ENCODE data around the gene HOMER1. TPM values are rescaled to one million over a fixed set of nuclear protein-coding genes. Genes with fewer than 3 reads are reported as not detected.

HOMER1 gene
- total RNA-seq, 1 experiment from 2014 or later, result 26.6 TPM

DNA sequence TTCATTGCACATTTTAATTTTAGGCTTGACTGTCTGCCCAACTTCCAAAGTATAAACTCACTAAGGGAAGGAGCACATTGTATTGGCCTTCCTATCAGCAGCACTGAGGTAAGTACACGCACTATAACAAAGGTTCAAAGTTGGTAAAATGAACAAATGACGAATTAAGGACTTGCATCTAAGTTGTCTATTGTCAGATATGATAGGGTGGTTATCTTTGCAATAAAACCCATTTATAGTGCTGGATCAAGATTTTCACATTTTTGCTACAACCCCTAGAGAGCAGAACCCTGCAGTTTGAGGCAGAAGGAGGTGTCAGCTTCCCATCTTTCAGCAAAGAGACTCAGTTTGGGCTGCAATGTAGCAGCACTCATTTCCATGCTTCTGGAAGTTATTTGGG lies 5.1 kb downstream of the HOMER1 start:
- intact Hi-C loops (cut with micrococcal nuclease; ENCODE audit: unreplicated experiment), result no loop called here
- no peaks in the 10 kb centered on the region for H3K9me3 Mint-ChIP-seq (ENCODE audit: low read depth, unreplicated experiment)
- H3K27me3 Mint-ChIP-seq (ENCODE audit: unreplicated experiment), result no peaks in the 10 kb centered on the region
- H3K27ac Mint-ChIP-seq (ENCODE audit: unreplicated experiment), result no peak overlapping the region
- CTCF ChIA-PET, result interaction anchor here (0.6 to 0.9 kb wide), 2 partner anchors 10 to 583 kb away, joined by 3 read pairs; no protein-coding TSS in a partner anchor
- peaks cover 49% of the 10 kb centered on the region for H3K4me1 Mint-ChIP-seq (ENCODE audit: low read depth, unreplicated experiment)
- H3K4me3 Mint-ChIP-seq (ENCODE audit: low read depth, unreplicated experiment), result no peak overlapping the region
- BruUV-seq (replicated peaks), result no TSS peak
- peaks cover 22% of the 10 kb centered on the region for H3K36me3 Mint-ChIP-seq (ENCODE audit: insufficient read depth, unreplicated experiment)
- no peak for DNase-seq
- TF ChIP-seq, protein P1, sequence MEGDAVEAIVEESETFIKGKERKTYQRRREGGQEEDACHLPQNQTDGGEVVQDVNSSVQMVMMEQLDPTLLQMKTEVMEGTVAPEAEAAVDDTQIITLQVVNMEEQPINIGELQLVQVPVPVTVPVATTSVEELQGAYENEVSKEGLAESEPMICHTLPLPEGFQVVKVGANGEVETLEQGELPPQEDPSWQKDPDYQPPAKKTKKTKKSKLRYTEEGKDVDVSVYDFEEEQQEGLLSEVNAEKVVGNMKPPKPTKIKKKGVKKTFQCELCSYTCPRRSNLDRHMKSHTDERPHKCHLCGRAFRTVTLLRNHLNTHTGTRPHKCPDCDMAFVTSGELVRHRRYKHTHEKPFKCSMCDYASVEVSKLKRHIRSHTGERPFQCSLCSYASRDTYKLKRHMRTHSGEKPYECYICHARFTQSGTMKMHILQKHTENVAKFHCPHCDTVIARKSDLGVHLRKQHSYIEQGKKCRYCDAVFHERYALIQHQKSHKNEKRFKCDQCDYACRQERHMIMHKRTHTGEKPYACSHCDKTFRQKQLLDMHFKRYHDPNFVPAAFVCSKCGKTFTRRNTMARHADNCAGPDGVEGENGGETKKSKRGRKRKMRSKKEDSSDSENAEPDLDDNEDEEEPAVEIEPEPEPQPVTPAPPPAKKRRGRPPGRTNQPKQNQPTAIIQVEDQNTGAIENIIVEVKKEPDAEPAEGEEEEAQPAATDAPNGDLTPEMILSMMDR (IDR thresholded peaks at IDR 0.05; ENCODE audit: unreplicated experiment), result no peak

DNA sequence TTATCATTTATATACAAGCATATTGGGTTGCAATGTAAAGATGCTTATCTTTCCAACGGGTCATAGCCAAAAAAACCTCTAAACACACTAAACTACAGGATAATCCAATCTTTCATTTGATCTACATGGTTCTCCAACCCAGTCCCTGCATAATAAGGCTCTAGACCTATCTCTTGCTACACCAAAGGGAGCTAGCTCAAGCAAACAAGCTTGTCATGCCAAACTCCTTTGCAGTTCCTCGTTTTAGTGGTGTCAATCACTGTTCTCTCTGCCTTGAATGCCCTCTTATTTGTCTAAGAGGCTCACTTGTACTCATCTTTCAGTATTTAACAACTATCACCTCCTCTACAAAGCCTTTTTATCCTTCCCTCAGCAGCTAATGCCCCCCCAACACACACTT lies 5.6 kb downstream of the HOMER1 start:
- DNase-seq, result no peak
- peaks cover 17% of the 10 kb centered on the region for H3K36me3 Mint-ChIP-seq (ENCODE audit: insufficient read depth, unreplicated experiment)
- no TSS peak for BruUV-seq (replicated peaks)
- CTCF ChIA-PET, result interaction anchor here (0.6 kb wide), 1 partner anchor 185 kb away, joined by 3 read pairs; no protein-coding TSS in a partner anchor
- TF ChIP-seq, protein P1 (IDR thresholded peaks at IDR 0.05; ENCODE audit: unreplicated experiment), result no peak
- no peaks in the 10 kb centered on the region for H3K27me3 Mint-ChIP-seq (ENCODE audit: unreplicated experiment)
- no peaks in the 10 kb centered on the region for H3K9me3 Mint-ChIP-seq (ENCODE audit: low read depth, unreplicated experiment)
- H3K4me1 Mint-ChIP-seq (ENCODE audit: low read depth, unreplicated experiment), result peaks cover 49% of the 10 kb centered on the region
- H3K27ac Mint-ChIP-seq (ENCODE audit: unreplicated experiment), result no peak overlapping the region
- no peak overlapping the region for H3K4me3 Mint-ChIP-seq (ENCODE audit: low read depth, unreplicated experiment)
- intact Hi-C loops (cut with micrococcal nuclease; ENCODE audit: unreplicated experiment), result no loop called here

DNA sequence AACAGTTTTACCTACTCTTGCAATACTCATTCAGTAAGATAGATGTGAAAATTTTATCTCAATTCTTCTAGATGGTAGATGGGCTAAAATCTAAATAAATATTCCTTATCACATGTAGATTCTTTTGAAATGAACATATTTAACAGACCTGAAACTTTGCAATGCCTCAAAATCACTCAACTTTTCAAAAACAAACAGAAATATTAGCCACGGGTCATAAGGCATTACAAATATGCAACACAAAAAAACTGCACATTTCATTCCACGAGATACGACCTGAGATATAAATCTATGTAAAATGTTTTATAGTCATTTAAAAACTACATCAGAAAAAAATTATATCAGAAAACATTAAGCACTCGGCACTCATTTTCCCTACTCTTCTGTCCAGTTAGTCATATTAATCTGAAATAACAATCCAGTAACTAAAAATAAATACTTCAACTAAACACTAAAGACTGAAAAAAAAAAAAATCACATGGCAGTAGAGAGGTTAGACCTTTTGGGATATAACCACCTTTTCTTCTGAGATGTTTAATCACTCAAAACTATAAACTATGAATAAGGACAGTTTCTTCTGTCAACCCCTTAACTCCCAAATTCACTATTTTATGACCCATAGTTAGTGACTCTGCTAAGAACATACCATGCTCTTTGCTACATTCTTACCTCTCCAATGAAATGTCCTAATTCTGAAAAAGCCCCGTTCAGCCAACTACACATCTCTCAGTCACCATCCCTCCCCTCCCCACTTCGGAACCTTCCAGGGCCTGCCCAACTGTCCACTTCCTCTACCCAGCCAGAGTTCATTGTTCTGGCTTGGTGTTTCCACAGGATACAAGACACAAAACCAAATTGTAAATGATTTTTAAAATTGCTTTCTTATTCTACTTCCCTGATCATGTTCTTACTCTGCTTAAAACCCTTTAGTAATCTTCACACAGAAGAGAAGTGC lies 6.4 kb downstream of the HOMER1 start:
- TF ChIP-seq, protein P1 (IDR thresholded peaks at IDR 0.05; ENCODE audit: unreplicated experiment), result no peak
- H3K27me3 Mint-ChIP-seq (ENCODE audit: unreplicated experiment), result no peaks in the 10 kb centered on the region
- no peaks in the 10 kb centered on the region for H3K9me3 Mint-ChIP-seq (ENCODE audit: low read depth, unreplicated experiment)
- H3K36me3 Mint-ChIP-seq (ENCODE audit: insufficient read depth, unreplicated experiment), result peaks cover 9% of the 10 kb centered on the region
- no TSS peak for BruUV-seq (replicated peaks)
- H3K4me3 Mint-ChIP-seq (ENCODE audit: low read depth, unreplicated experiment), result no peak overlapping the region
- DNase-seq, result no peak
- CTCF ChIA-PET, result interaction anchor here (0.6 kb wide), 1 partner anchor 184 kb away, joined by 3 read pairs; no protein-coding TSS in a partner anchor
- peaks cover 49% of the 10 kb centered on the region for H3K4me1 Mint-ChIP-seq (ENCODE audit: low read depth, unreplicated experiment)
- no peak overlapping the region for H3K27ac Mint-ChIP-seq (ENCODE audit: unreplicated experiment)
- intact Hi-C loops (cut with micrococcal nuclease; ENCODE audit: unreplicated experiment), result no loop called here

DNA sequence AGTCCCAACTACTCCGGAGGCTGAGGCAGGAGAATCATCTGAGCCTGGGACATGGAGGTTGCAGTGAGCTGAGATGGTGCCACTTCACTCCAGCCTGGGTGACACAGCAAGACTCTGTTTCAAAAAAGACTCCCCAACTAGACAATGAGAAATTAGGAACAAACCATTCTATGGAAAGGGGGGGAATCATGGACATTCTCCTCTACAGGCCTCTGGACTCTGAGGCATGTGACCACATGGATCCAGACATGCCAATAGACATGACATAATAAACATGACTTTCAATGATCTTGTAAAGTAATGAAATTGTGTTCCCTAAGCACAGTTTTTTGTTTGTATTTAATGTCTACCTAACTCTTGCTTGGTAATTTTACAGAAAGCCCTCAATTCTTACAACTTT lies 8.8 kb downstream of the HOMER1 start:
- Mint-ChIP-seq H3K9me3 (ENCODE audit: low read depth, unreplicated experiment) (no peaks in the 10 kb centered on the region), H3K36me3 (ENCODE audit: insufficient read depth, unreplicated experiment) (no peaks in the 10 kb centered on the region), H3K4me1 (ENCODE audit: low read depth, unreplicated experiment) (peaks cover 34% of the 10 kb centered on the region), H3K27me3 (ENCODE audit: unreplicated experiment) (no peaks in the 10 kb centered on the region), H3K4me3 (ENCODE audit: low read depth, unreplicated experiment) (no peak overlapping the region), H3K27ac (ENCODE audit: unreplicated experiment) (no peak overlapping the region)
- no TSS peak for BruUV-seq (replicated peaks)
- intact Hi-C loops (cut with micrococcal nuclease; ENCODE audit: unreplicated experiment), result no loop called here
- no peak for DNase-seq
- TF ChIP-seq, protein P1 (IDR thresholded peaks at IDR 0.05; ENCODE audit: unreplicated experiment), result no peak
- CTCF ChIA-PET, result interaction anchor here (1.5 kb wide), 1 partner anchor 10 kb away, joined by 3 read pairs; no protein-coding TSS in a partner anchor
